IPS DF 6.9 (cell line): ENCODE data around the gene NDUFS7.
"Not testable (repeated sequence)": the region's sequence is repeated elsewhere in the genome, so short reads cannot be mapped to it uniquely, and the experiment has no call there.

Experiments used
- DNase-seq: peaks from one replicate; pipeline ENCODE4 v3.0.0-alpha.2; 2013; ENCODE audit warnings: low read depth, low spot score
- H3K27ac ChIP-seq: one replicate; pipeline ENCODE4 v1.5.1; 2013; ENCODE audit warnings: low read length, control low read depth
- H3K27me3 ChIP-seq: 2 replicates; pipeline ENCODE4 v1.6.1; 2013; ENCODE audit warnings: mild to moderate bottlenecking, low read length; ENCODE audit not compliant: control insufficient read depth, insufficient read depth
- H3K36me3 ChIP-seq: 2 replicates; pipeline ENCODE4 v1.6.1; 2013; ENCODE audit warnings: low read length; ENCODE audit not compliant: control insufficient read depth, insufficient read depth
- H3K4me1 ChIP-seq: 2 replicates; pipeline ENCODE4 v1.6.1; 2013; ENCODE audit warnings: low read length; ENCODE audit not compliant: control insufficient read depth, insufficient read depth
- H3K4me3 ChIP-seq: 2 replicates; pipeline ENCODE4 v1.5.1; 2013; ENCODE audit warnings: mild to moderate bottlenecking, low read length
- H3K9me3 ChIP-seq: 2 replicates; pipeline ENCODE4 v1.6.1; 2013; ENCODE audit warnings: low read length, inconsistent platforms; ENCODE audit not compliant: control insufficient read depth, insufficient read depth
- WGBS: extraction: QIAGEN DNeasy Blood & Tissue Kit; methylation state at CpG from one replicate; pipeline ENCODE4 v1.1.7; 2013; ENCODE audit warnings: mixed read lengths, missing lambda C conversion rate; ENCODE audit not compliant: insufficient read length, insufficient coverage; 5-methylcytosine and 5-hydroxymethylcytosine counted together

The NDUFS7 gene

DNA sequence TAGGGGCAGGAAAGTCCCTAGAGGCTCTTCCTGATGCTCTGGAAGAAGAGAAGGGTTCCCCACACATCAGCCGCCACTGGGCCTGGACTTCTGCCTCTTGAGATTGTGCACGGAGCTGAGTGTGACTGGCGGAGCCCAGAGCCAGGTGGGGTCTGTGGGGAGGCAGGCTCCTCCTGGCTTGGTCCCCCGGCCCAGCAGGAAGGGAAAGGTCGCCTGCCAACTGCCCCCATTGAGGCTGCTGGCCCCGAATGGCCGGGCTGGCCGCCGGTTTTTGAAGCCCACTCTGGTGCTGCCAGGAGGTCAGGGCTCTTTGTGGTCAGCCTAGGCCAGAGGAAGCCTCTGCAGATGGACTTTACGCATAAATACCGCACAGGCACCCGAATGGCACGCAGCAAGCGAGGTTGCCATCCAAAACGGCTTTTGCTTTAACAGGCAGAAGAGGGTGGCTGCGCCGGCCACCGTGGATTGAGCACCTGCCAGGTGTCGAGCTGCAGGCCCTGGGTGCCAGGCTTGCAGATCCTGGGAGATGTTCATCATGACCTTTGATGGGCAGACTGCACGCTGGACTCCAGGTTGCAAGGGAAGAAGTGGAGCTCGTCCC is 28.7 kb downstream of the NDUFS7 start:
- no peak overlapping the region for H3K4me3 ChIP-seq
- peaks cover 13% of the 10 kb centered on the region for H3K36me3 ChIP-seq
- no peaks in the 10 kb centered on the region for H3K9me3 ChIP-seq
- no CpG with 5 or more reads among the region's 21 CpGs for WGBS
- no peak for DNase-seq
- peaks cover 23% of the 10 kb centered on the region for H3K4me1 ChIP-seq
- no peaks in the 10 kb centered on the region for H3K27me3 ChIP-seq
- H3K27ac ChIP-seq: no peak overlapping the region

DNA sequence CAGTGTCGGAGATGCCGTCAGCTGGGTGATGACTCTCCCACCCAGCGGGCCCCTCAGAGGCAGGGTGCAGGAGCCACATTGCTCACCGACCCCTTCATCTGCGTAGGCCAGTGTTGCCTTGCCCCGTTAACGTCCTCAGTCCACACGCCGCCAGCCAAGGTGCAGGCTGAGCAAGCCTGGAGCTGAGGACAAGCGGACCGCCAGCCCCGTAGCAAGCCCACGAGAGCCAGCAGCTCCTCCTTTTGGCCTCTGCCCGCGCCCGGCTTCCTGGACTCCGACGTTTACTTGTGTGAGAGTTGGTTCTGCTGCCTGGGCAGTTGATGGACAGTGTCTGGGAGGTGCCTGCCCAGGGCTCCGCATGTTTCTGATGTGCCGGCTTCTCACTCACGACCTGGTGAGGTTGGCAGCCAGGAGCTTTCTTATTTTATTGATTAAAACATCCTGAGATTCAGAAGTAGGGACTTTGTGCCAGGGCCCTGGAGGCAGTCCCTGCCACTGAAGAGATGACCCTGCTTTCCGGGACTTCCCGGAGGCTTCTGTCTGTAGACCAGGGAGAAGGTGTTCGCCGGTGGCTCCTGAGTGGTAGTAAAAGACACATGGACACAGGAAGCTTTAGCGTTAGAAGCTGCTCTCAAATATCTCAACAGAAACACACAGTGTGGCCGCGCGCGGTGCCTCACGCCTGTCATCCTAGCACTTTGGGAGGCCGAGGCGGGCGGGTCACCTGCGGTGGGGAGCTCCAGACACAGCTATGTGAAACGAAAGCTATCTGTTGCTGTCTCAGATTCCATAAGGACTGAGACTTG is 29.5 kb downstream of the NDUFS7 start:
- H3K9me3 ChIP-seq: no peaks in the 10 kb centered on the region
- no CpG with 5 or more reads among the region's 36 CpGs for WGBS
- H3K4me3 ChIP-seq: no peak overlapping the region
- DNase-seq: no peak
- no peaks in the 10 kb centered on the region for H3K27me3 ChIP-seq
- peaks cover 23% of the 10 kb centered on the region for H3K4me1 ChIP-seq
- no peak overlapping the region for H3K27ac ChIP-seq
- peaks cover 13% of the 10 kb centered on the region for H3K36me3 ChIP-seq

GRCh38 chr19:1416014-1416841 is 32.5 kb downstream of the NDUFS7 start:
- no peak for DNase-seq
- Histone ChIP-seq H3K4me3 (no peak overlapping the region), H3K36me3 (peaks cover 32% of the 10 kb centered on the region), H3K4me1 (peaks cover 12% of the 10 kb centered on the region), H3K27ac (no peak overlapping the region), H3K9me3 (no peaks in the 10 kb centered on the region), H3K27me3 (no peaks in the 10 kb centered on the region)
- WGBS: no CpG with 5 or more reads among the region's 28 CpGs

- H3K4me3 ChIP-seq: no peak overlapping the region
- no peaks in the 10 kb centered on the region for H3K27me3 ChIP-seq
- WGBS: no CpG with 5 or more reads among the region's 21 CpGs
- peaks cover 12% of the 10 kb centered on the region for H3K4me1 ChIP-seq
- no peak for DNase-seq
- no peak overlapping the region for H3K27ac ChIP-seq
- peaks cover 42% of the 10 kb centered on the region for H3K36me3 ChIP-seq
- no peaks in the 10 kb centered on the region for H3K9me3 ChIP-seq
These were observed 33.4 kb downstream of the NDUFS7 start for GRCh38 chr19:1417145-1417544.

DNA sequence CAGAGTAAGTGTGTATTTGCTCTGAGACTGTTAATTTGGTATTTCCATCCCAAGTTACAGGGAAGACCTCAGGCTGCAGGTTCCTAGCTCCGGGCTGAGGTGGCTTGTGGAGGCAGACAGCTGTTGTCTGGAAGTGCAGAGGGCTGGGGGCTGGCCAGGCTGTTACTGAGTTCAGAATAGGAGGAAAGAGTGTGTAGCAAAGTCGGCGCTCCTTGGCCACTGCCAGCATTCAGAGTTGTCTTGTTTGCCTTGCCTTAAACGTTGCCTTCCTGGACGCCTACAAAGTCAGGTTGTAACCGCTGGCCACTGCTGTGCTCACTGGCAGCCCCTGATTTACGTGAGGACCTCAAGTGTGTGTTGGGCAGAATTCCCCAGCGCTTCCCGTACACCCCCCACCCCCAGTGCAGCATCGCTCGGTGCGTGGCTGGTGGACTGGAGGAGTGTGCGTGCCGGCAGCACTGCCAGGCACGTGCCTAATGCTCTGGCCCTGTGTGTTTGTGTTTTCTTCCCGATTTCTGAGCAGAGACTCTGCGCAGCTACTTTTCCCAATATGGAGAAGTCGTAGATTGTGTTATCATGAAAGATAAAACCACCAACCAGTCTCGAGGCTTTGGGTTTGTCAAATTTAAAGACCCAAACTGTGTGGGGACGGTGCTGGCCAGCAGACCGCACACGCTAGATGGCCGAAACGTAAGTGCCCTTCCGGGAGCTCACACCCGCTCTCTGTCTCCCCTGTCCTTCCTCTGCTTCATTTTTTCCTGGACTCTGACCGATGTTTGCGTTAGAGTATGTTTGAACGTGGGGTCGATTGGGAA is 34.2 kb downstream of the NDUFS7 start:
- no peaks in the 10 kb centered on the region for H3K9me3 ChIP-seq
- no peak overlapping the region for H3K4me3 ChIP-seq
- no peak overlapping the region for H3K27ac ChIP-seq
- DNase-seq: no peak
- H3K4me1 ChIP-seq: peaks cover 12% of the 10 kb centered on the region
- WGBS: no CpG with 5 or more reads among the region's 30 CpGs
- H3K27me3 ChIP-seq: no peaks in the 10 kb centered on the region
- H3K36me3 ChIP-seq: peaks cover 44% of the 10 kb centered on the region

DNA sequence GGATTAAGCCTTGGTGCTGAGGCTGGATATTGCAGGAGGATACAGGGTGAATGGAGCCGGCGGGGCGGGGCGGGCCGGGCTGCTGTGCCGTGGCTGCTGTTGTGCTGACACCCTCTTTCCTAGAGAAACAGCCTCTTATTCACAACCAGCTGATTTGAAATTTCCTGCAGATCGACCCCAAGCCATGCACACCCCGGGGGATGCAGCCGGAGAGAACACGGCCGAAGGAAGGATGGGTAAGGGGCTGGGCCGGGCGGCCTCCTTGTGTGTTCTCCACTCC is 34.7 kb downstream of the NDUFS7 start:
- DNase-seq: no peak
- Histone ChIP-seq H3K36me3 (peaks cover 48% of the 10 kb centered on the region), H3K4me3 (no peak overlapping the region), H3K27me3 (no peaks in the 10 kb centered on the region), H3K9me3 (no peaks in the 10 kb centered on the region), H3K27ac (no peak overlapping the region), H3K4me1 (peaks cover 12% of the 10 kb centered on the region)
- no CpG with 5 or more reads among the region's 13 CpGs for WGBS

GRCh38 chr19:1418951-1419738 is 35.4 kb downstream of the NDUFS7 start:
- WGBS: no CpG with 5 or more reads among the region's 21 CpGs
- Histone ChIP-seq H3K9me3 (no peaks in the 10 kb centered on the region), H3K27ac (no peak overlapping the region), H3K4me1 (peaks cover 12% of the 10 kb centered on the region), H3K4me3 (no peak overlapping the region), H3K36me3 (peaks cover 54% of the 10 kb centered on the region), H3K27me3 (no peaks in the 10 kb centered on the region)
- DNase-seq: no peak

DNA sequence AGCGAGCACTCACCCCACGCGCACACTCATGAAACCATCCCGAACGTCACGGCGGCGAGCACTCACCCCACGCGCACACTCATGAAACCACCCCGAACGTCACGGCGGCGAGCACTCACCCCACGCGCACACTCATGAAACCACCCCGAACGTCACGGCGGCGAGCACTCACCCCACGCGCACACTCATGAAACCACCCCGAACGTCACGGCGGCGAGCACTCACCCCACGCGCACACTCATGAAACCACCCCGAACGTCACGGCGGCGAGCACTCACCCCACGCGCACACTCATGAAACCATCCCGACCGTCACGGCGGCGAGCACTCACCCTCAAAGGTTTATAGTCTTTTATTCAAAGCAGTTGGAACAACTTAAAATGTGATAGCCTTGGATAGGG is 36.4 kb downstream of the NDUFS7 start:
- H3K27ac ChIP-seq, H3K27me3 ChIP-seq, DNase-seq, H3K9me3 ChIP-seq, H3K4me3 ChIP-seq: not testable (repeated sequence)
- WGBS: no CpG with 5 or more reads among the region's 43 CpGs
- Histone ChIP-seq H3K36me3 (peaks cover 57% of the 10 kb centered on the region), H3K4me1 (peaks cover 12% of the 10 kb centered on the region)

GRCh38 chr19:1420590-1420989 is 36.9 kb downstream of the NDUFS7 start:
- Histone ChIP-seq H3K4me3 (no peak overlapping the region), H3K36me3 (peaks cover 58% of the 10 kb centered on the region), H3K9me3 (no peaks in the 10 kb centered on the region), H3K27ac (no peak overlapping the region), H3K4me1 (peaks cover 11% of the 10 kb centered on the region), H3K27me3 (no peaks in the 10 kb centered on the region)
- DNase-seq: no peak
- no CpG with 5 or more reads among the region's 15 CpGs for WGBS
